ENCODE measurements around the gene EXD3. TPM values are rescaled to one million over a fixed set of nuclear protein-coding genes. Genes with fewer than 3 reads are reported as not detected.

EXD3 gene
- total and polyA plus RNA-seq, 2 of the 13 experiments (the other 11 are each of a cell fraction or from before 2014, with no cell fraction given) = 2.7 to 4.8 TPM

GRCh38 chr9:137456061-137456863 lies 33.3 kb upstream of the EXD3 start (continued):
- no peak for TF ChIP-seq DZIP1 (CRISPR knock-in tag; IDR thresholded peaks at IDR 0.05)

GRCh38 chr9:137455359-137455991 lies 32.5 kb upstream of the EXD3 start:
- WGBS (ENCODE audit: low lambda C conversion rate) = 91% methylated on average over 6 of the region's 18 CpGs
- POLR2A ChIA-PET = interaction anchor here (0.6 to 1.3 kb wide), 7 partner anchors 7 to 213 kb away, joined by 3 to 9 read pairs (median 4); partner anchors contain the start of genes ENTPD8, EXD3, NOXA1 and TOR4A
- peaks cover 11% of the 10 kb centered on the region; the same call in 1 of the 2 replicates for H4K20me1 ChIP-seq (ENCODE audit: insufficient read depth, low read length)
- ATAC-seq = peak; percentile 1; the same call in 1 of the 3 replicates
- in situ Hi-C loops (cut with HindIII; ENCODE audit: extremely low pct_ligation_motif_present, low pct_unique_long_range_greater_than_20kb) (no loop called here), intact Hi-C loops (cut with micrococcal nuclease; ENCODE audit: unreplicated experiment) (no loop called here)
- H3K27ac ChIP-seq (ENCODE audit: extremely low read length, insufficient read depth, low read length) = peak overlapping the region; percentile 99
- BruUV-seq (replicated peaks) = no TSS peak
- peaks cover 31% of the 10 kb centered on the region for H3K79me2 ChIP-seq (ENCODE audit: insufficient read depth, low read length)
- no peak for DNase-seq (ENCODE audit: low spot score)
- peaks cover 12 to 36% of the 10 kb centered on the region in 2 experiments for H3K36me3 ChIP-seq (replicated peaks in 1 of 2; ENCODE audit: control insufficient read depth in 1 of 2, insufficient read depth in 2 of 2, low read length in 2 of 2)
- CTCF ChIA-PET (ENCODE audit: low intra/inter-chr PET ratio, low total read pairs) = no interaction called here
- 0 out of 2 replicates have a peak, but pooled peaks have one; percentile 16 for TF ChIP-seq ZNF367 (CRISPR knock-in tag; IDR thresholded peaks at IDR 0.05; ENCODE audit: borderline replicate concordance)
- TF ChIP-seq PAX8 (CRISPR knock-in tag; IDR thresholded peaks at IDR 0.05; ENCODE audit: borderline replicate concordance) = 0 out of 2 replicates have a peak, but pooled peaks have one; percentile 36
- TF ChIP-seq ZNF263 (CRISPR knock-in tag; IDR thresholded peaks at IDR 0.05) = 0 out of 2 replicates have a peak, but pooled peaks have one; percentile 2
- 0 out of 2 replicates have a peak, but pooled peaks have one; percentile 4 for TF ChIP-seq PHF20 (CRISPR knock-in tag; IDR thresholded peaks at IDR 0.05)
- peak; percentile 71; the same call in 1 of the 2 replicates for TF ChIP-seq RBFOX2 (IDR thresholded peaks at IDR 0.05; ENCODE audit: low read depth, low read length)
- 0 out of 2 replicates have a peak, but pooled peaks have one; percentile 96 for TF ChIP-seq ZBTB38 (CRISPR knock-in tag; IDR thresholded peaks at IDR 0.05)
- TF ChIP-seq GZF1 (CRISPR knock-in tag; IDR thresholded peaks at IDR 0.05) = 0 out of 2 replicates have a peak, but pooled peaks have one; percentile 20
- TF ChIP-seq SRSF1 (optimal IDR thresholded peaks at IDR 0.05; ENCODE audit: low read depth, low read length) = peak; percentile 14
- TF ChIP-seq ZNF292 (CRISPR knock-in tag; IDR thresholded peaks at IDR 0.05; ENCODE audit: borderline replicate concordance, low read depth) = no peak
- TF ChIP-seq ZNF143 (CRISPR knock-in tag; IDR thresholded peaks at IDR 0.05) = peak; percentile 40; the same call in 1 of the 2 replicates
- no peak for TF ChIP-seq ZNF670 (CRISPR knock-in tag; IDR thresholded peaks at IDR 0.05; ENCODE audit: borderline replicate concordance)
- peaks cover 76% of the 10 kb centered on the region for H3K4me1 ChIP-seq (ENCODE audit: insufficient read depth, low read length)
- H3K4me3 ChIP-seq (replicated peaks in 1 of 3; ENCODE audit: insufficient read depth in 1 of 3, low read depth in 2 of 3, low read length in 3 of 3) = peak overlapping the region in 1 of 3 experiments; percentile 95; a peak in 2 of 6 replicates
- no peaks in the 10 kb centered on the region for H3K27me3 ChIP-seq (ENCODE audit: control insufficient read depth in 1 of 2, insufficient read depth in 2 of 2, low read length in 2 of 2)
- no peak for FAIRE-seq
- H3K9me3 ChIP-seq (ENCODE audit: low read length) = no peaks in the 10 kb centered on the region
- H2AFZ ChIP-seq (ENCODE audit: low read length) = no peak overlapping the region
- peak overlapping the region; percentile 96 for H3K4me2 ChIP-seq (ENCODE audit: low read depth, low read length)
- H3K9ac ChIP-seq (ENCODE audit: insufficient read depth, low read depth, low read length) = peak overlapping the region; percentile 70
